Epithelial cell of esophagus (primary cell): ENCODE data around the gene FBXL17.

Source experiments
- DNase-seq: peaks from one replicate; pipeline ENCODE4 v3.0.0; 2010; ENCODE audit warnings: low read depth
- H3K4me3 ChIP-seq: 2 replicates; pipeline ENCODE4 v1.5.1; 2011; ENCODE audit warnings: mild to moderate bottlenecking, low read length, control low read depth
- TF ChIP-seq, protein P1 (sequence below): IDR thresholded peaks from 2 replicates; pipeline ENCODE4 v1.5.1; 2011; ENCODE audit warnings: low read depth, mild to moderate bottlenecking, low read length, control low read depth, inconsistent platforms; ENCODE audit not compliant: insufficient read depth; ENCODE audit errors: missing control alignments

The FBXL17 gene

DNA sequence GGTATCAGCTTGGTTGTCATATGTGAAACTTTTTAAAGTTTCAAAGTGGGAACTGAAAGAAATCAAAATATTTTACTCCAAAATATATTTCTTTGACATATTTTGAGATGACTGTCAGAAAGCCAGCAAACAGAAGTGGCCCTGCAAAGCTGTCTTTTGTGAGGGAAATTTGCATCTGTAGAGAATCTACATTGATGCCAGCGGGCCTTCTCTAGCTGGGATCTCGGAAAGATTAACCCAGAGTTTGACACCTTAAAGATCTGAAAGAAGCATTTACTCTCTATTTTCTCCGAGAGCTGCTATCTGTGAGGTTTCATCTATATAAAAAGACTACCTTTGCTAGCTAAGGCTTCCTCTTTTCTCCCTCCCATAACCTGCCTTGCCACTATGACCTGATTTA, 303.6 kb downstream of the FBXL17 start:
- TF ChIP-seq, protein P1, sequence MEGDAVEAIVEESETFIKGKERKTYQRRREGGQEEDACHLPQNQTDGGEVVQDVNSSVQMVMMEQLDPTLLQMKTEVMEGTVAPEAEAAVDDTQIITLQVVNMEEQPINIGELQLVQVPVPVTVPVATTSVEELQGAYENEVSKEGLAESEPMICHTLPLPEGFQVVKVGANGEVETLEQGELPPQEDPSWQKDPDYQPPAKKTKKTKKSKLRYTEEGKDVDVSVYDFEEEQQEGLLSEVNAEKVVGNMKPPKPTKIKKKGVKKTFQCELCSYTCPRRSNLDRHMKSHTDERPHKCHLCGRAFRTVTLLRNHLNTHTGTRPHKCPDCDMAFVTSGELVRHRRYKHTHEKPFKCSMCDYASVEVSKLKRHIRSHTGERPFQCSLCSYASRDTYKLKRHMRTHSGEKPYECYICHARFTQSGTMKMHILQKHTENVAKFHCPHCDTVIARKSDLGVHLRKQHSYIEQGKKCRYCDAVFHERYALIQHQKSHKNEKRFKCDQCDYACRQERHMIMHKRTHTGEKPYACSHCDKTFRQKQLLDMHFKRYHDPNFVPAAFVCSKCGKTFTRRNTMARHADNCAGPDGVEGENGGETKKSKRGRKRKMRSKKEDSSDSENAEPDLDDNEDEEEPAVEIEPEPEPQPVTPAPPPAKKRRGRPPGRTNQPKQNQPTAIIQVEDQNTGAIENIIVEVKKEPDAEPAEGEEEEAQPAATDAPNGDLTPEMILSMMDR = no peak
- no peak for DNase-seq
- no peak overlapping the region for H3K4me3 ChIP-seq

DNA sequence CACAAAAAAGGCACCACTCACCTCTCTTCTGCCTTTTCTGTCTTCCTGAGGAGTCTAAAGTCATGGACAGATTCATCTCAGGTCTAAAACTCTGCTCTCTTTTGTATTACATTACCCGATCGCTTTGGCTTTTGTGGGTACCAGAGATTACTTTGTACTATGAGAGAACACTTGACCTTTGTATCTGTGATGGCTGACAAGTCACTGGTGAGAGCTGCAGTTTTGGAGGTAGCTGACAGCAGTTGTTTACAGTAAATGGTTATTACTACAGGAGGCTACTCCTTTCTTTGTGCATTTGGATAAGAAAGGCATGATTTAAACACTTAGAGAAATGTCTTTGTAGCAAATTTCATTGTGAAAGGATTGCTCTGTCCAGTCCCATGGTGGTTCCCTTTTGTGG, 307.3 kb downstream of the FBXL17 start:
- no peak overlapping the region for H3K4me3 ChIP-seq
- TF ChIP-seq, protein P1 = no peak
- DNase-seq = no peak

DNA sequence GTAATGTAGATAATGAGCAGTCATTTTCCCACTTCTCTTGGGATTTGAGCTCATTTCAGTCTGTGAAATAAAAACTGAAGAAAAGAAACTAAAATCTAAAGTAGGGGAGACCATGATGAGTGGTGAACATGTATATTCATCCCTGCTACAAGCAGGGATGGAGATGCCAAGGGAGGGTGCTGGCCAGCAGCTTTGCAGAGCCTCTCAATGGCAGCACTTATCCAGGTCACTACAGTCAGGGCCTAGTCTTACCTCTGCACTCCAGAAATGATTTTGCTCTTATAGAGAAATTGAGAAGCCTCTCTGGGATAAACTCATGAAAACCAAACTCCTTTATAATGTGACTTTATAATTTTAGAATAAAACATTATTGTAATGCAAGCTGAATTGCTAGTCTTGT, 317.6 kb downstream of the FBXL17 start:
- TF ChIP-seq, protein P1 = no peak
- no peak for DNase-seq
- no peak overlapping the region for H3K4me3 ChIP-seq

DNA sequence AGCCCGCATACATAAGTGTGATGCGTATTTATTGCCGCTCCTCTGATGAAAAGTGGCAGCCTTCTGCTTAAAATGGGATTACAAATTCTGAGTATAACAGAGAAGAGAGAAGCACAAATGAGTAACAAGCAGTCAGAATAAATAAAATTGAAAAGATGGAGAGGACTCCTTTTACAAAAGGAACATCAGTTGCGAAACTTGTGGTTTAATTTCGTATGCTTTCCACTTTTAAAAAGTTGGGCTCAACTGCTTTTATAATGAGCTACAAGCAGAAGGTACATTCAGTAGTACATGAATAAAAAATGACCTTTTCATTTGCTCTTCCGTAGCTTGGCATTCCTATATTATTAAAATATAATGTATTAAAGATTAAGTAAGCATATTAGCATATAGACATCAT, 320.0 kb downstream of the FBXL17 start:
- DNase-seq = no peak
- no peak overlapping the region for H3K4me3 ChIP-seq
- TF ChIP-seq, protein P1 = no peak

DNA sequence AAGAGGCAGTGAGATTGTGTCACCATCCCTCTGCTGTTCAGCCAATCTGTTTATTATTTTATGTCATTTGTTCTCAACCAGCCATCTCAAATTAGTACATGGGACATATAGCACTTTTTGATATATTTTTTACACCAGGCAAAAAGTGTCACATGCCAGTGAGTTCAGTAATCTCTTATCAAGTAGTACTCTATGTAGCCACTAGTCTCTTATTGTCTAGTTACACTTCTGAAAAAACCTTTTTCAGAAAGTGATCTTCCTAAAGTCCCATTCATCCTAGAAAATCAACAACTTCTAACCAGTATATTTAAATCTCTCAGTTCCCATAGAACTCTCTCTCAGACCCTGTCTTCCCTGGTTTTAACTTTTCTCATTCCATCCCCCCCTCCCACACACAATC, 321.6 kb downstream of the FBXL17 start:
- DNase-seq = no peak
- TF ChIP-seq, protein P1 = no peak
- no peak overlapping the region for H3K4me3 ChIP-seq

DNA sequence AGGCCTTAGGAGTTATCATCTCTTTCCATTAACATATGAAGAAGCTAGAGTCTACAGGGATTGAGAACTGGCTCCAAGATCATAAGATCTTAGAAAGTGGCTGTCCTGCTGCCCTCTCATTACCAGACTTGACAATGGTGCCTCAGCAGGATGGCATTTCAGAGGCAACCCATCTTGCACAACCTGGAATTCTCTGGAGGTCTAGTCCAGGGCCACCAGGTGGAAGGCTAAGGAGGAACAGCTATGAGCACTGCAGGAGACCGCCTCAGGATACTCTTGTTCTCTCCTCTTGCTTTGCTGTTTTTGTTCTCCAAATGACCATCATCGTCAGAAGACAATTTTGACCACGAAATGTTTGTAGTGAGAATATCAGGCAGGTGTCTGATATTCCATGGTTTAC, 322.6 kb downstream of the FBXL17 start:
- DNase-seq = no peak
- TF ChIP-seq, protein P1 = no peak
- no peak overlapping the region for H3K4me3 ChIP-seq

DNA sequence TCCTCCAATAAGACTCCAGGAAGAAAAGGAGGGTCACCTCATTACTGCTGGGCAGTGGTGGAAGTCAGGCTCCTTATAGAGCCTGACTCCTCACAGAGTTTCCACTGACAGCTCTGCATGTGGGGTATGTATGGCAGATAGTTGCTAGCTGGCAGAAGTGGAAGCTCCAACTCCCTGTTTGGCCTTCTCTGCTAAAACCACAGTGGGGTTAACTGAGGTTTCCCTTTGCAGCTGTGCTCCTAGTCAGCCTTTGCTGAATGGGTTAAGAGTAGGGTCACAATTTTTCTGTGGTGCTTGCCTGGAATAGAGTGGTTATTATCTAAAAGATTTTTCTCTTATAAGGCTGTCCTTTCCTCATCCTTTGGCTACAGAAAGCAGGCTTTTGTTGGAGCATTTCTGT, 327.5 kb downstream of the FBXL17 start:
- H3K4me3 ChIP-seq = no peak overlapping the region
- TF ChIP-seq, protein P1 = no peak
- no peak for DNase-seq
